HG03442 (cell line): ENCODE measurements around the gene IBA57.
"Not testable (repeated sequence)": the region's sequence is repeated elsewhere in the genome, so short reads cannot be mapped to it uniquely, and the experiment has no call there.

ENCODE experiments used
- ATAC-seq: cut with Tn5 transposase; IDR thresholded peaks from one replicate; pipeline ENCODE4 v1.9.1; 2021; ENCODE audit warnings: mild to moderate bottlenecking, moderate library complexity; ENCODE audit not compliant: unreplicated experiment

Gene IBA57

DNA sequence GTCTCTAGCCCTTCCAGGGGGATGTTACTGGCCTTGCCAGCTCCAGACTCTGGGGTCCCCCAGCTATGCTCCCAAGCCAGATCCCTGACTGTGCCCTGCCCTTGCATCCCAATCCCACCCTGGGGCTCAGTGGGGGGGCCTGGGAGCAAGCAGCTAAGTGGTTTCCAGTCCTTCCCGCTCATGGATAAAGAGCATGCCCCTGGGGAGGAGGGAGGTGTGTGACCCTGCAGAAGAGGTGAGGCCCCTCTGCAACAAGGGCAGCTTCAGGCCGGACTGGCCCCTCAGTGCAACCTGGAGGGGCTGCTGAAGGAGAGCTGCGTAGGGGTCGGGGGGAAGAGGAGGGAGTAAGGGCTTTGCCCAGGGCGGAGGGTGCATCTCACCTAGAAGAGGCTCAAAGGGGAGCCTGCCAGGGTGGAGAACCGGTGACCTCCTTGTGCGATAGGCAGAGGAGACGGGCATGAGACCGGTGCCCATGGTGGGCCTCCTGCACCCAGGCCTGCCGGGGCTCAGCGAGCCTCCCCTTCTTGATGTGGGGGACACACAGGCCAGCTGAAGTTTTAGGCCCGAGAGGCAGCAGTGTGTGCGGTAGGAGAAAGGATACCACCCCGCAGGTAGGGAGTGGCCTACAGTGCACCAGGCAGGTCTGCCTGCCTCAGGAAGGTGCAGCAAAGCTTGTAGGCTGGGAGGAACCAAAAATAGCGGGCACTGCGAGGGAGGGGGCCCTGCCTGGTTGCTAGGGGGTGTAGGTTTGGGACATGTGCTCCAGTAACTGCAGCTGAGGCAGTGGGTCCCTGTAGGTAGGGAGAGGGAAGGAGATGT, 45.3 kb downstream of the IBA57 start:
- ATAC-seq = no peak

DNA sequence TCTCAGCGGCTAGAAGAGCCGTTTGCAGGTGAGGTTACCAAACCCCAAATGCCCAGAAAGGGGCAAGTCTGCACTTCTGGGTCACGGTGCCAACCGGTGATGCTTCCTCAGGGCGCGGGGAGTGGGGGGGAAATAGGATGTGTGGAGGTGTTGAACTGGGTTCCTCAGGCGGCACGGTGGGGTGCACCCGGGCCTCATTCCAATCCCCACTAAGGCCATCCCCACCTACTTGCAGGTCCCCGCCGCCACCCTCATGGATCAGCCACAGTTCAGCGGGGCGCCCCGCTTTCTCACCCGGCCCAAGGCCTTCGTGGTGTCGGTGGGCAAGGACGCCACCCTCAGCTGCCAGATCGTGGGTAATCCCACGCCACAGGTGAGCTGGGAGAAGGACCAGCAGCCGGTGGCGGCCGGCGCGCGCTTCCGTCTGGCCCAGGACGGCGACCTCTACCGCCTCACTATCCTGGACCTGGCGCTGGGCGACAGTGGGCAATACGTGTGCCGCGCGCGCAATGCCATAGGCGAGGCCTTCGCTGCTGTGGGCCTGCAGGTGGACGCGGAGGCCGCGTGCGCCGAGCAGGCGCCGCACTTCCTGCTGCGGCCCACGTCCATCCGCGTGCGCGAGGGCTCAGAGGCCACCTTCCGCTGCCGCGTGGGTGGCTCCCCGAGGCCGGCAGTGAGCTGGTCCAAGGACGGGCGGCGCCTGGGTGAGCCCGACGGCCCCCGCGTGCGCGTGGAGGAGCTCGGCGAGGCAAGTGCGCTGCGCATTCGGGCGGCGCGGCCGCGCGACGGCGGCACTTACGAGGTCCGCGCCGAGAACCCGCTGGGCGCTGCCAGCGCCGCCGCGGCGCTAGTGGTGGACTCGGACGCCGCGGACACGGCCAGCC, 46.2 kb downstream of the IBA57 start:
- no peak for ATAC-seq

DNA sequence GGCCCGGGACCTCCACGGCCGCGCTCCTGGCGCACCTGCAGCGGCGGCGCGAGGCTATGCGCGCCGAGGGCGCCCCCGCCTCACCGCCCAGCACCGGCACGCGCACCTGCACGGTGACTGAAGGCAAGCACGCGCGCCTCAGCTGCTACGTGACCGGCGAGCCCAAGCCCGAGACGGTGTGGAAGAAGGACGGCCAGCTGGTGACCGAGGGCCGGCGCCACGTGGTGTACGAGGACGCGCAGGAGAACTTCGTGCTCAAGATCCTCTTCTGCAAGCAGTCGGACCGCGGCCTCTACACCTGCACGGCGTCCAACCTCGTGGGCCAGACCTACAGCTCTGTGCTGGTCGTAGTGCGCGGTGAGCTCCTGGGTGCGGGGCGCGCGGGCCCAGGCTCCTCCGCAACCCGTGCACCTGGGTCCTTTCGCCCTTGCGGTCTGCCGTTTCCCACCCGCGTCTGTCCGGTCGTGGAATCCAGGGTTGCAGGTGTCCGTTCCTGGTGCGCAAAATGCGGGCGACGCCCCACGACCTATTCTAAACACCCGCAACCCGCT, 46.9 kb downstream of the IBA57 start:
- ATAC-seq = no peak

DNA sequence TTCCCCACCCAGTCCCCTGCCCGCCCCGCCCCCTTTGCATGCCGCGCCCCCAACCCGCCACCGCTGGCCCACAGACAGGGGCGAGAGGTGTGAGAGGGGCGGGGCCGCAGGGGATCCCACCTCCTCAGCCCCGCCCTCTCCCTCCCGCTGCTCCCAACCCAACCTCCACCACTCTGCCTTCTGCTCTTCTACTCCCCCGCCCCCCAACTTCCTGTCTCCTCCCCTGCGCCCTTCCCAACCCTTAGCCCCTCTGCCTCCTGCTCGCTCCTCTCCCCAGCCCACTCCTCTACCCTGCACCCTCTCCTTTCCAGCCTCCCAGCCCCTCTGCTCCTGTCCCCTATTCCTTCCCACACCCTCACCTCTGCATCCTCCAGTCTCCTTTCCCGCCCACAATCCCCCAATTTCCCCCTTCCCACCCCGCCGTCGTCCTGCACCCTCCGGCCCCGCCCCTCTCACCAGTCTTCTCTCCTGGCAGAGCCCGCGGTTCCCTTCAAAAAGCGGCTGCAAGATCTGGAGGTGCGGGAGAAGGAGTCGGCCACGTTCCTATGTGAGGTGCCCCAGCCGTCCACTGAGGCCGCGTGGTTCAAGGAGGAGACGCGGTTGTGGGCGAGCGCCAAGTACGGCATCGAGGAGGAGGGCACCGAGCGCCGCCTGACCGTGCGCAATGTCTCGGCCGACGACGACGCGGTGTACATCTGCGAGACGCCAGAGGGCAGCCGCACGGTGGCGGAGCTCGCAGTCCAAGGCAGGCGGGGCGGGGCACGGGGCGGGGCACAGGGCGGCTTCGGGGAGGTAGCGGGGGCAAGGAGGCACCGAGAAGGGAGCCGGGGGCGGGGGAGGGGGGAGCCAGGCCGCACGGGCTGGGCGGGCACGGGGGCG, 47.6 kb downstream of the IBA57 start:
- ATAC-seq = peak; percentile 92

DNA sequence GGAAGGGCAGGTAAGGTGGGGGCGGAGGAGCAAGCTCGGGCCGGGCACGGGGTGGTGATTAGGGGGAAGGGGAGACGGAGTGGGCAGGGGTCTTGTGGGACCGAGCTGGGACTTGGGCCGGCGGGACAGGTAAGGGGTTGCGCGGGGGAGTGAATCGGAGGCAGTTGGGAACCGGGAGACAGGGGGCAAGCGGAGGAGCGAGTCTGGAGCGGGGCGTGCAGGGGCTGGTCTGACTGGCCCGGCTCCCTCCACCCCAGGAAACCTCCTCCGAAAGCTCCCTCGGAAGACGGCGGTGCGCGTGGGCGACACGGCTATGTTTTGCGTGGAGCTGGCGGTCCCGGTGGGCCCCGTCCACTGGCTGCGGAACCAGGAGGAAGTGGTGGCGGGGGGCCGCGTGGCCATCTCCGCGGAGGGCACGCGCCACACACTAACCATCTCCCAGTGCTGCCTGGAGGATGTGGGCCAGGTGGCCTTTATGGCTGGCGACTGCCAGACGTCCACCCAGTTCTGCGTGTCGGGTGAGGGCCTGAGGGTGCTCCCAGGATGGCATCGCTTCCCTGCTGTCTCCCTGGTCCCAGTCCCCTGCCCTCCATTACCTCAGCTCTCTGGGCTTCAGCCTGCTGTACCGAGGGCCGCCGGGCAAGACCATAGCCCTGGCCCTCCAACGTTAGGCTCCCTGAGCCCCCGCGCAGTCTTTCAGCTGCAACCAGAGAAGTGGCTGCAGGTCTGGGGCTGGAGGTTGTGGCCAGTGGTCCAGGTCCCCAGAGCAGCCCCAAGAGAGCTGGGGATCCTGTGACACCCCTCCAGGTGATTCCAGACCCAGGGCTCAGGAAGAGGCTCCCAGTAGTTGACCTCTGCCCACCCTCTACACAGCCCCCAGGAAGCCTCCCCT, 48.6 kb downstream of the IBA57 start:
- no peak for ATAC-seq

- no peak for ATAC-seq
Observed at GRCh38 chr1:228214921-228215662, 49.5 kb downstream of the IBA57 start.

GRCh38 chr1:228215663-228216116, 50.1 kb downstream of the IBA57 start:
- no peak for ATAC-seq

DNA sequence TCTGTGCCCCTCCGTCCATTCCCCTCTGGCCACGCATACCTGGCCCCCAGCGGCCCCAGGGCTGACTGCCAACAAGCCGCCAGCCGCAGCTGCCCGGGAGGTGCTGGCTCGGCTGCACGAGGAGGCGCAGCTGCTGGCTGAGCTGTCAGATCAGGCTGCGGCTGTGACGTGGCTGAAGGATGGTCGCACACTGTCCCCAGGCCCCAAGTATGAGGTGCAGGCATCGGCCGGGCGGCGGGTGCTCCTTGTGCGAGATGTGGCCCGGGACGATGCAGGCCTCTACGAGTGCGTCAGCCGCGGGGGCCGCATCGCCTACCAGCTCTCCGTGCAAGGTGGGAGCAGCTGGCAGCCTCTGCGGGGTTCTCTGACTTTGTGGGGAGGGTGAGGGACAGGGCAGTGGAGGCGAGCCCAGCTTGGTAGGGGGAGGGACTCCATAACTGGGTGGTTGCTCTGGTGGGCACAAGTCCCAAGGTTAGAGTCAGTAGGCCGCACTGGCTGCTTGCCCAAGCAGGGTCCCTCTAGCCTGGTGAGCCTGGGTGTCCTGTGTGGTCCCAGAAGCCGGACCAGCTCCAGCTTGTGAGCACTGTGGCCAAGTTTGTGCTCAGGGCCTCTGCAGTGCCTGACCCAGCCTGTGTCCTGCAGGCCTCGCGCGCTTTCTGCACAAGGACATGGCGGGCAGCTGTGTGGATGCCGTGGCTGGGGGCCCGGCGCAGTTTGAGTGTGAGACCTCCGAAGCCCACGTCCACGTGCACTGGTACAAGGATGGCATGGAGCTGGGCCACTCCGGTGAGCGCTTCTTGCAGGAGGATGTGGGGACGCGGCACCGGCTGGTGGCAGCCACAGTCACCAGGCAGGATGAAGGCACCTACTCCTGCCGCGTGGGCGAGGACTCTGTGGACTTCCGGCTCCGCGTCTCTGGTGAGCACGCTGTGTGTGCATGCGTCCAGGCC, 51.0 kb downstream of the IBA57 start:
- no peak for ATAC-seq

GRCh38 chr1:228217551-228218344, 52.1 kb downstream of the IBA57 start:
- ATAC-seq = no peak

DNA sequence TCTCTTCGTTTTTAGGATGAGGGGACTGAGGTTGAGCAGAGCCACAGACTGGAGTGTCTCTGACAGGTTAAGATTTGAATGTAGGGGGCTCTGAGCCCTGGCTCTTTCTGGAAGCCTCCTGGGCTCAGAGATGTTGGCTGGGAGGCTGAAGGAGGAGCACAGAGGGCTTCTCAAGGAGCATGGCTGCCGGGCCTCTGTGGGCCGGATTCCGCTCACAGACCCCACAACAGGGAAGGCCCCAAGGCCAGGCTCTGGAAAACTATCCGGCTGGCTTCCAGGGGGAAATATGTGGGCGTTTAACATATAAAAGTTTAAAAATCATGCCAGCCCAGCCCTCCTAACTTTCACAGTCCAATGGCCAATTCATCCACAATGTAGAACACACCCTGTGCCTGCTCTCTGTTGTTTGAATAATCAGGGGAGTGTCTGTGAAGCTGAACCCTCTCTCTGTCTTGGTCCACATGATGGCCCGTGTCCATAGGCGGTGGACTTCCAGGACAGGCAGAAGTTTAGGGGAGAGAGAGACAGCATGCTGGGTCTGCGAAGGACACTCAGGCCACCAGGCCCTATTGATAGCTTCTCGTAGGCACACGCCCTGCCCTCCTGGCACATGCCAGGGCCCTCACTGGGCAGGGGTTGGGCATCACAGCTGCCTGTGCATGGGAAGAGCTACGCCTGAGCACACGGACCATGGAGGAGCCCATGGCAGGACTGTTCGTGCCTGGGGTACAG, 53.1 kb downstream of the IBA57 start:
- ATAC-seq = no peak

GRCh38 chr1:228219245-228219961, 53.8 kb downstream of the IBA57 start:
- no peak for ATAC-seq

DNA sequence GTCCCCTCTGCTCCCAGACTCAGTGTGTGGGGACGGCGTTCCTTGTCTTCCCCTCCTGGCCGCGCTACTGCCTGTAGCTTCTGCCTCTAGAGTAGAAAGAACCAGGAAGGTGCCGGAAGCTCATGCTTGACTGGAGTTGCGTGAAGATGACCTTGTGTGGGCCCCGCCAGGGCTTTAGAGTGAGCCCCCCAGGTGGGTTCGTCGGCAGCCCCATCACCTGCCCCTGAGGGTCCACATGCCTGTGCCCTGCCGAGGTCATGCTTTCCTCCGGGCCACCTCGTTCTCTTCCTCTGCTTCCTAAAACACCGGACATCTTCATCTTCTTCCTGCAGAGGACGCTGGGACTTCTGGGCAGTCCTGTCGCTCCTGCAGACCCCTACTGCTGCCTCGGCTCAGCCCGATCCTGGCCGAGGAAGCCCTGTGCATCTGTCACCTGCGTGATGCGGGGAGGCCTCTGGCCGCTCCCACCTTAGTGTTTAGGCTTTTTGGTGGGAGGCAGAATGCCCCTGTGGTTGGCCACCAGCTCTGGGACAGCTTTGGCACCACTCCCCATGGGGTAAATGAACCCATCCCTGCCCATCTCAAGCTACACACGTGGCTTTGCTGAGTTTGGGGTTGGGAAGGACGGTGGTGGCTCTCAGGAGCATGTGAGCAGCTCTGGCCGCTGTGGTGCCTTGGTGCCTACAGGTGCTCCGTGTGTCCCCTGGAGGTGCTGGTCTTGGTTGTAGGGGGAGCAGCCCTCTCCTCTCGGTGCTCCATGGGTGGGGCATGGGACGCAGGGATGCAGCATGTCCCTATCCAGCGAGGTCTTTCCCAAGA, 54.6 kb downstream of the IBA57 start:
- no peak for ATAC-seq

DNA sequence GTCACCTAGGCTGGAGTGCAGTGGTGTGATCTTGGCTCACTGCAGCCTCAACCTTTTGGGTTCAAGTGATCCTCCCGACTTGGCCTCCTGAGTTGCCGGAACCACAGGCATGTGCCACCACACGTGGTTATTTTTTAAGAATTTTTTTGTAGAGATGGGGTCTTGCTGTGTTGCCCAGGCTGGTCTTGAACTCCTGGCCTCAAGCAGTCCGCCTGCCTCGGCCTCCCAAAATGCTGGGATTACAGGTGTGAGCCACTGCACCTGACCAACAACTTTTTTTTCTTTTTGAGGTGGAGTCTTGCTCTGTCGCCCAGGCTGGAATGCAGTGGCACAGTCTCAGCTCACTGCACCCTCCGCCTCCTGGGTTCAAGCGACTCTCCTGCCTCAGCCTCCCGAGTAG, 55.5 kb downstream of the IBA57 start:
- ATAC-seq = not testable (repeated sequence)

DNA sequence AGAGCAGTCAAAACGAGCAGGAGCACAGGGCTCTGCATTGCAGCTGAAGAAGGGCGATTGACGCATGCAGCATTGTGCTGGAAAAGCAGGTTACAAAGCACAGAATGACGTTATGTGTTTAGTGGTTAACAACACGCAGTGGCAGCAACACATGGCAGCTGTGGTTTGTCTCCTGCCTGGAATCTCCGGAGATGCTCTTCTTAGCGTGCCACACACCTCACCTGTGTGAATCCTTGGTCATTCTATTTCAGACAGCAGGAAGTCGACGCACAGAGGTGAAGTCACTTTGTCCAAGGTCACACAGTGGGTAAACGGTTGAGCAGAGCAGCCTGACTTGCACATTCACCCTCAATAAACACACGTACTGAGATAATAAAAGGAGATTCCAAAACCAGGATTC, 56.9 kb downstream of the IBA57 start:
- ATAC-seq = no peak
